Endothelial cell of umbilical vein (primary cell): ENCODE results near the gene KCNK13. TPM values are rescaled to one million over a fixed set of nuclear protein-coding genes. Genes with fewer than 3 reads are reported as not detected.

Source experiments
- Bru-seq: library from RNA; stranded (reverse); fragments of 400-500 nt; gene quantifications from one replicate; lab custom pipeline; 2021; lab: Mats Ljungman, UMichigan
- BruChase-seq, 2 experiments: library from RNA; stranded (reverse); fragments of 400-500 nt; gene quantifications; one replicate each; lab custom pipeline; 2021; lab: Mats Ljungman, UMichigan
- BruUV-seq: library from RNA; stranded (reverse); fragments of 400-500 nt; replicated peaks from 2 replicates; lab custom pipeline; 2021; lab: Mats Ljungman, UMichigan
- CTCF ChIA-PET: fragments of 300-600, 350-600 bp; sonication (Branson Sonifier 250); formaldehyde crosslinking; loops from one replicate; lab custom pipeline; 2021; ENCODE audit warnings: antibody characterized with exemption, inconsistent platforms; lab: Charles Lee
- POLR2A ChIA-PET: fragments of 300-600, 350-600 bp; sonication (Branson Sonifier 250); formaldehyde crosslinking; loops from one replicate; lab custom pipeline; 2021; ENCODE audit warnings: antibody characterized with exemption, inconsistent platforms; lab: Charles Lee
- DNase-seq: peaks from one replicate; pipeline ENCODE4 v3.0.0-alpha.2; 2011; ENCODE audit warnings: low read depth, low spot score
- FAIRE-seq: peaks from 2 replicates; lab custom pipeline; 2011; peaks lifted over from hg19 to GRCh38; lab: Jason Lieb, UNC
- H2AFZ ChIP-seq: 2 replicates; pipeline ENCODE4 v1.6.0; 2012; ENCODE audit warnings: low read depth, low read length, control low read depth, inconsistent platforms
- H3K27ac ChIP-seq: 2 replicates; pipeline ENCODE4 v1.5.1; 2011; ENCODE audit warnings: low read depth, mild to moderate bottlenecking, control low read depth, low read length, moderate library complexity; ENCODE audit not compliant: insufficient read depth
- H3K27me3 ChIP-seq, 2 experiments: 2 replicates each; pipeline versions ENCODE4 v1.6.0 to v1.6.1; 2011; ENCODE audit warnings: low read length in 2 of 2, mixed read lengths in 1 of 2; ENCODE audit not compliant: control insufficient read depth in 2 of 2, insufficient read depth in 2 of 2
- H3K36me3 ChIP-seq, 2 experiments: 2 replicates in 1 of 2; 3 replicates in 1 of 2; pipeline ENCODE4 v1.5.1; 2011; ENCODE audit warnings: low read length in 2 of 2, mild to moderate bottlenecking in 1 of 2, moderate library complexity in 1 of 2; ENCODE audit not compliant: control insufficient read depth in 2 of 2, insufficient read depth in 2 of 2; ENCODE audit errors: extremely low read depth in 1 of 2
- H3K4me1 ChIP-seq: 3 replicates; pipeline ENCODE4 v1.5.1; 2011; ENCODE audit warnings: mild to moderate bottlenecking, low read length; ENCODE audit not compliant: control insufficient read depth, insufficient read depth; ENCODE audit errors: extremely low read depth
- H3K4me2 ChIP-seq: 2 replicates; pipeline ENCODE4 v1.6.1; 2011; ENCODE audit warnings: low read length, control low read depth, mixed read lengths; ENCODE audit not compliant: insufficient read depth
- H3K4me3 ChIP-seq, 3 experiments: fragments of 200-600 bp in 1 of 3; sonication (generic), shearing (Covaris generic) in 1 of 3; replicated peaks in 1 of 3; 2 replicates each; pipeline ENCODE4 v1.5.1; 2011 to 2016; ENCODE audit warnings: control low read depth in 3 of 3, low read length in 3 of 3, mild to moderate bottlenecking in 2 of 3, inconsistent platforms in 1 of 3, low read depth in 1 of 3, moderate library complexity in 1 of 3; ENCODE audit not compliant: insufficient read depth in 1 of 3
- H3K79me2 ChIP-seq: 2 replicates; pipeline ENCODE4 v1.6.0; 2012; ENCODE audit warnings: low read length, inconsistent platforms; ENCODE audit not compliant: control insufficient read depth, insufficient read depth
- H3K9ac ChIP-seq: replicated peaks from 2 replicates; pipeline ENCODE3; 2011; ENCODE audit warnings: low read length, control low read depth; ENCODE audit not compliant: insufficient read depth; ENCODE audit errors: extremely low read depth
- H3K9me1 ChIP-seq: replicated peaks from 3 replicates; pipeline ENCODE4 v1.6.0; 2011; ENCODE audit warnings: mild to moderate bottlenecking, low read length; ENCODE audit not compliant: control insufficient read depth, insufficient read depth; ENCODE audit errors: extremely low read depth
- H3K9me3 ChIP-seq: replicated peaks from 2 replicates; pipeline ENCODE4 v1.5.1; 2012; ENCODE audit warnings: low read length, inconsistent platforms; ENCODE audit not compliant: control insufficient read depth, insufficient read depth
- H4K20me1 ChIP-seq: replicated peaks from 2 replicates; pipeline ENCODE3; 2011; ENCODE audit warnings: mild to moderate bottlenecking, low read length; ENCODE audit not compliant: control insufficient read depth, insufficient read depth; ENCODE audit errors: extremely low read depth
- EZH2 ChIP-seq: IDR thresholded peaks from 2 replicates; pipeline ENCODE4 v1.6.1; 2012; ENCODE audit warnings: borderline replicate concordance, low read depth, mild to moderate bottlenecking, moderate library complexity, low read length, inconsistent platforms; ENCODE audit not compliant: severe bottlenecking
- FOS ChIP-seq: IDR thresholded peaks from 2 replicates; pipeline ENCODE4 v1.6.1; 2011; ENCODE audit warnings: mild to moderate bottlenecking, low read length, moderate library complexity, borderline replicate concordance; ENCODE audit not compliant: insufficient read depth
- GATA2 ChIP-seq: IDR thresholded peaks from 2 replicates; pipeline ENCODE4 v1.7.0; 2011; ENCODE audit warnings: low read depth, mild to moderate bottlenecking, moderate library complexity, mixed read lengths, low read length; ENCODE audit not compliant: insufficient read length, insufficient read depth
- JUN ChIP-seq: IDR thresholded peaks from 2 replicates; pipeline ENCODE4 v1.6.1; 2011; ENCODE audit warnings: borderline replicate concordance, low read depth; ENCODE audit not compliant: insufficient read length, insufficient read depth
- MYC ChIP-seq: IDR thresholded peaks from one replicate; pipeline ENCODE4 v1.6.1; 2011; ENCODE audit warnings: mild to moderate bottlenecking, low read depth, low read length
- POLR2A ChIP-seq: IDR thresholded peaks from 2 replicates; pipeline ENCODE4 v1.6.1; 2012; ENCODE audit warnings: low read depth, mild to moderate bottlenecking, control low read depth, low read length
- POLR2AphosphoS5 ChIP-seq: IDR thresholded peaks from 2 replicates; pipeline ENCODE4 v1.6.1; 2012; ENCODE audit warnings: low read depth, mild to moderate bottlenecking, control low read depth, low read length, moderate library complexity; ENCODE audit not compliant: insufficient read depth
- dilution Hi-C: fragments of 300-500 bp; cut with MboI; formaldehyde crosslinking; loops from one replicate; pipeline ENCODE4 v1.15.0; 2019; ENCODE audit warnings: low sequenced_read_pairs; ENCODE audit not compliant: extremely low pct_ligation_motif_present
- intact Hi-C: fragments of 100-400 bp; cut with micrococcal nuclease; formaldehyde crosslinking; loops from one replicate; pipeline ENCODE4 v1.10.0; 2022
- long read RNA-seq: library from polyadenylated mRNA; stranded (forward); transcript quantifications from one replicate; pipeline ENCODE4 v2.0.0, GENCODE V29; 2021
- polyA minus RNA-seq, 3 experiments: library from RNA; depleted of rRNA, polyadenylated mRNA; stranded (reverse); fragments of >200 nt; gene quantifications; 1 replicate in 1 of 3; 2 replicates in 2 of 3; pipeline ENCODE4 v1.2.3, GENCODE V29; 2011
- polyA plus RNA-seq, 4 experiments: library from polyadenylated mRNA; depleted of rRNA in 3 of 4; stranded (reverse) in 3 of 4; unstranded in 1 of 4; fragments of >200 nt; gene quantifications; 2 replicates each; pipeline versions ENCODE4 v1.2.1 to v1.2.3, GENCODE V29; 2011 to 2012; ENCODE audit warnings: missing spikeins in 1 of 4
- total RNA-seq: library from RNA; stranded (reverse); gene quantifications from 2 replicates; pipeline ENCODE4 v1.2.3, GENCODE V29; 2021
- TF ChIP-seq, protein P1 (sequence below): IDR thresholded peaks from 2 replicates; pipeline ENCODE4 v1.6.1; 2011; ENCODE audit not compliant: insufficient read depth, insufficient read length
- TF ChIP-seq, protein P2 (sequence below), 2 donors: IDR thresholded peaks; 1 replicate in 1 of 2; 2 replicates in 1 of 2; pipeline ENCODE4 v1.5.1; 2011; ENCODE audit warnings: low read length in 2 of 2, mild to moderate bottlenecking in 2 of 2, moderate library complexity in 2 of 2, control low read depth in 1 of 2, inconsistent platforms in 1 of 2, low read depth in 1 of 2; ENCODE audit not compliant: insufficient read depth in 1 of 2; ENCODE audit errors: extremely low read depth in 1 of 2

The KCNK13 gene
- not detected in 2 replicates for total RNA-seq
- not detected in 2 replicates for polyA plus RNA-seq
- polyA plus RNA-seq (2011; cell fraction: cytosol; rRNA removed), result not detected in 2 replicates
- polyA plus RNA-seq (2011; cell fraction: nucleus; rRNA removed), result not detected in 2 replicates
- polyA plus RNA-seq (2012), result not detected in 2 replicates
- polyA minus RNA-seq, result not detected in 2 replicates
- not detected for polyA minus RNA-seq (2011; cell fraction: cytosol; rRNA and poly(A)+ RNA removed)
- polyA minus RNA-seq (2011; cell fraction: nucleus; rRNA and poly(A)+ RNA removed), result not detected in 2 replicates
- percentile 1 among the genes with signal in this experiment for Bru-seq, nascent RNA
- BruChase-seq, experiment 1, labeled RNA remaining after a 6-hour chase, result percentile 9 among the genes with signal in this experiment
- percentile 11 among the genes with signal in this experiment for BruChase-seq, experiment 2, labeled RNA remaining after a 2-hour chase
- long read RNA-seq, result 0 reads

- dilution Hi-C loops (no loop called here), intact Hi-C loops (loop anchor here (1.0 to 5.0 kb wide), 3 partner anchors 79 to 174 kb away; partner anchors contain the start of gene TDP1)
- no peak within 1 kb of the TSS for H3K27ac ChIP-seq
- no peaks in the 10 kb centered on the region for H3K36me3 ChIP-seq
- no peaks in the 10 kb centered on the region for H3K9me1 ChIP-seq
- no peaks in the 10 kb centered on the region for H3K9me3 ChIP-seq
- H3K27me3 ChIP-seq, result peaks cover 49 to 74% of the 10 kb centered on the region in 2 experiments
- H3K4me1 ChIP-seq, result peaks cover 27% of the 10 kb centered on the region
- H4K20me1 ChIP-seq, result no peaks in the 10 kb centered on the region
- CTCF ChIA-PET, result interaction anchor here (0.8 to 5.7 kb wide), 5 partner anchors 13 to 173 kb away, joined by 3 to 36 read pairs (median 4); no protein-coding TSS in a partner anchor
- H3K79me2 ChIP-seq, result no peaks in the 10 kb centered on the region
- DNase-seq, result no peak
- POLR2A ChIA-PET, result no interaction called here
- TF ChIP-seq POLR2A (no peak), FOS (no peak), GATA2 (no peak), EZH2 (no peak), MYC (no peak), POLR2AphosphoS5 (no peak), JUN (no peak)
- TF ChIP-seq, protein P1, sequence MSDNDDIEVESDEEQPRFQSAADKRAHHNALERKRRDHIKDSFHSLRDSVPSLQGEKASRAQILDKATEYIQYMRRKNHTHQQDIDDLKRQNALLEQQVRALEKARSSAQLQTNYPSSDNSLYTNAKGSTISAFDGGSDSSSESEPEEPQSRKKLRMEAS, result no peak
- TF ChIP-seq, protein P2, sequence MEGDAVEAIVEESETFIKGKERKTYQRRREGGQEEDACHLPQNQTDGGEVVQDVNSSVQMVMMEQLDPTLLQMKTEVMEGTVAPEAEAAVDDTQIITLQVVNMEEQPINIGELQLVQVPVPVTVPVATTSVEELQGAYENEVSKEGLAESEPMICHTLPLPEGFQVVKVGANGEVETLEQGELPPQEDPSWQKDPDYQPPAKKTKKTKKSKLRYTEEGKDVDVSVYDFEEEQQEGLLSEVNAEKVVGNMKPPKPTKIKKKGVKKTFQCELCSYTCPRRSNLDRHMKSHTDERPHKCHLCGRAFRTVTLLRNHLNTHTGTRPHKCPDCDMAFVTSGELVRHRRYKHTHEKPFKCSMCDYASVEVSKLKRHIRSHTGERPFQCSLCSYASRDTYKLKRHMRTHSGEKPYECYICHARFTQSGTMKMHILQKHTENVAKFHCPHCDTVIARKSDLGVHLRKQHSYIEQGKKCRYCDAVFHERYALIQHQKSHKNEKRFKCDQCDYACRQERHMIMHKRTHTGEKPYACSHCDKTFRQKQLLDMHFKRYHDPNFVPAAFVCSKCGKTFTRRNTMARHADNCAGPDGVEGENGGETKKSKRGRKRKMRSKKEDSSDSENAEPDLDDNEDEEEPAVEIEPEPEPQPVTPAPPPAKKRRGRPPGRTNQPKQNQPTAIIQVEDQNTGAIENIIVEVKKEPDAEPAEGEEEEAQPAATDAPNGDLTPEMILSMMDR (IDR thresholded peaks at IDR 0.05; ENCODE audit: extremely low read depth in 1 of 2, insufficient read depth in 1 of 2, low read depth in 1 of 2, low read length in 2 of 2), result no peak
- FAIRE-seq, result no peak
- H3K4me2 ChIP-seq, result peak within 1 kb of the TSS; percentile 74
- H3K9ac ChIP-seq, result no peak within 1 kb of the TSS
- H3K4me3 ChIP-seq, result peak within 1 kb of the TSS; percentile 20 to 53 (median 46)
- peak within 1 kb of the TSS; percentile 74 for H2AFZ ChIP-seq
- BruUV-seq, result no TSS peak
Observed at GRCh38 chr14:90061685-90062126, at the start of gene KCNK13. Gene KCNK13 (plus strand): TSS chr14:90061994. CDS start chr14:90062206, 212 bp downstream.
